NCI-H748 (cell line): ENCODE data around the gene TAF6.

Experiments used
- DNase-seq: peaks from one replicate; lab custom pipeline; 2025; ENCODE audit not compliant: unreplicated experiment; lab: John Stamatoyannopoulos, UW

The TAF6 gene

DNA sequence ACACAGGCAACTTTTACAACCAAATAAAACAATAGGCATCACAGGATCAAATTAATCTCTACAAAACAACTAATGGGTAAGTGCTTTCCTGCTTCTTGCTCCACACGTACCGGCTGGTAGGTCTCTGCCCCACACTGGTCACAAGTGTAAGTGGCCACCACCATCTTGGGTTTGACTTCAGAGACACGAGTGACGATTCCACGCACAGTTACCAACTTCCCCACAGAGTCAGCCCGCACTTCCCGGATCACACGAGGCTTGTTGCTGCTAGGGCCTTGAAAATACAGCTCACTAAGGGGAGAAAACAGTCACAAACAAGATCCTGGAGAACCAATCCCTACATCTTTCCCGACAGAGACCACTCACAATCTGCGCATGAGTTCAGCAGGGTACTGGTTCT lies 20.2 kb downstream of the TAF6 start:
- no peak for DNase-seq

- DNase-seq = no peak
These were observed 23.5 kb downstream of the TAF6 start for GRCh38 chr7:100095704-100096103.

- no peak for DNase-seq
These were observed 23.9 kb downstream of the TAF6 start for GRCh38 chr7:100095289-100095688.

GRCh38 chr7:100093925-100094486 lies 25.2 kb downstream of the TAF6 start:
- no peak for DNase-seq

- DNase-seq = no peak
These were observed 25.7 kb downstream of the TAF6 start for GRCh38 chr7:100093498-100093897.

- DNase-seq = no peak
These were observed 26.1 kb downstream of the TAF6 start for GRCh38 chr7:100093054-100093453.

DNA sequence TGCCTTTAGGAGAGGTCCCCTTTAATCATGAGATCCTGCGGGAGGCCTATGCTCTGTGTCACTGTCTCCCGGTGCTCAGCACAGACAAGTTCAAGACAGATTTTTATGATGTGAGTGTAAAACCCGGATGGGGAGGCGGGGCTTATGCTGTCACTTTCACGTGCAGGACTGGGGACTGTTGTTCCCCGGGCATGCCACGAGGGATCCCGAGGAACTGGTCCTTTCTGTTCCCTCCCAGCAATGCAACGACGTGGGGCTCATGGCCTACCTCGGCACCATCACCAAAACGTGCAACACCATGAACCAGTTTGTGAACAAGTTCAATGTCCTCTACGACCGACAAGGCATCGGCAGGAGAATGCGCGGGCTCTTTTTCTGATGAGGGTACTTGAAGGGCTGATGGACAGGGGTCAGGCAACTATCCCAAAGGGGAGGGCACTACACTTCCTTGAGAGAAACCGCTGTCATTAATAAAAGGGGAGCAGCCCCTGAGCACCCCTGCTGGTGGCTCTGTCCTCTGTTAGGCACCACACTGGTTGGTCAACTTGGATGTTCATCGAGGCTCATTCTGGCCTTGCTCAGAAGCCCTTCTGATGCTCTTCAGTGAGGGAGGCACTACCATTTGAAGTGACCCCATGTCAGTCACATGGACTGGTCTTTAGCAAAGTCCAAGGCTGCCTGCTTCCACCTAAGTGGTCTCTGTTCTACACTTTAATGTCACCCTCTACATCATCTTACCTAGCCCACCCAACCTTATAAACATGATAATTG lies 27.6 kb downstream of the TAF6 start:
- DNase-seq = peak; percentile 48

DNA sequence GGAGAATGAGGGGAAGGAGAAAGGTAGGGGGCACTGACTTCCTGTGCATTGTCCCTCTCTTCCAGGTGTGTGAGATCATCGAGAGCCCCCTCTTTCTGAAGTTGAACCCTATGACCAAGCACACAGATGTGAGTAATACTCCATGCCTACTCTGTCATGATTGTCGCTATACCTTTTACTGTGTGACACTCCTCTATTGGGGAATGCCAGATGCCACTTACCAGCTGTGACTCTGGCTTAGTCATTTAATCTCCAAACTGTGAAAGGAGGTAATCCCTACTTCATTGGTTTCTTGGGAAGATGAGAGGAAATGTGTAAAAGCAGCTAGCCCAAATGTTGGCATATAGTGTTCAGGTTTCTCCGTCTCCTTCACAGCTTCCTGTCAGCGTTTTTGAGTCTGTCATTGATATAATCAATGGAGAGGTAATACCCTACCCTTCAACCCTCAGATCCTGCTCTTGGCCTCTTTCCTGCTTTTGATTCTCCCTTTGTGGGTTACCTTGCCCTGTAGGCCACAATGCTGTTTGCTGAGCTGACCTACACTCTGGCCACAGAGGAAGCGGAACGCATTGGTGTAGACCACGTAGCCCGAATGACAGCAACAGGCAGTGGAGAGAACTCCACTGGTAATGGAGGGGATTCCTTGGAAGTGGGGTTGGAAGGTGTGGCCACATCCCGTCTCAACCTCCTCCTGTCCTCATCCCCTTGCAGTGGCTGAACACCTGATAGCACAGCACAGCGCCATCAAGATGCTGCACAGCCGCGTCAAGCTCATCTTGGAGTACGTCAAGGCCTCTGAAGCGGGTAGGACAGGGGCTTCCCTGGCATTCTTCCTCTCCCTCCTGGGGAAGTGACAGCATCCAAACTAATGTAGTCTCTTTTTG lies 28.4 kb downstream of the TAF6 start:
- peak; percentile 28 for DNase-seq

- no peak for DNase-seq
These were observed 29.5 kb downstream of the TAF6 start for GRCh38 chr7:100089458-100090196.

DNA sequence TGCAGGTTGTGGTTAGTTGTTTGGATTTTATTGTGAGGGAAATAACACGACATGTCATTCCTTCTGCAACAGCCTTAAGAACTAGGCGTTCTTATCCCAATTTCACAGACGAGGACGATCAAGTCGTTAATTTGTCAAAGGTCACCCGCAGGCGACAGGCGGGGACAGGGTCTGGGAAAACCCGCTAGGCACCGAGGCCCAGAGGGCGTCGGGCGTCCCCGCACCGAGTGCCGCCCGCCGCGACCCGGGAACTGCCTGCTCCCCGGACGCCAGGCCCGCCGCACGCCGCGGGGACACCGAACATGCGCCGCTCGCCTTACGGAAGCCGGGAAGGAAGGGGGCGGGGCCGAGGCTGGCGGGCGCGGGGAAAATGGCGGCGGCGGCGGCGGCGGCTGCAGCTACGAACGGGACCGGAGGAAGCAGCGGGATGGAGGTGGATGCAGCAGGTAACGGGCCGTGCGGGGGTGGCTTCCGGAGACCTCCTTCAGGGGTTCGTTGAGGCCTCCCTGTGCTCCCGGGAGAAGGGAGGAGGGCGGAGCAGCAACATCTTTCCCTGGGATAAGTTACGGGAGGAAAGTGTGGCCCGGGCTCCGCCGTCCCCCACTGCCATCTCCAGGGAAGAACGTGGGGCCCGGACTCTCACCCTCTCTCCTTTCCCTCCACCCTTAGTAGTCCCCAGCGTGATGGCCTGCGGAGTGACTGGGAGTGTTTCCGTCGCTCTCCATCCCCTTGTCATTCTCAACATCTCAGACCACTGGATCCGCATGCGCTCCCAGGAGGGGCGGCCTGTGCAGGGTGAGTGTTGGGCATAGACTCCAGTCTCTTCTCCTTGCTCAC lies 30.3 kb downstream of the TAF6 start, which contains the start of gene COPS6:
Gene COPS6, plus strand, starts transcription at position 349 of the 837 bp plus-strand sequence. Its CDS starts 22 bp downstream, at position 371.
- DNase-seq = peak; percentile 82

DNA sequence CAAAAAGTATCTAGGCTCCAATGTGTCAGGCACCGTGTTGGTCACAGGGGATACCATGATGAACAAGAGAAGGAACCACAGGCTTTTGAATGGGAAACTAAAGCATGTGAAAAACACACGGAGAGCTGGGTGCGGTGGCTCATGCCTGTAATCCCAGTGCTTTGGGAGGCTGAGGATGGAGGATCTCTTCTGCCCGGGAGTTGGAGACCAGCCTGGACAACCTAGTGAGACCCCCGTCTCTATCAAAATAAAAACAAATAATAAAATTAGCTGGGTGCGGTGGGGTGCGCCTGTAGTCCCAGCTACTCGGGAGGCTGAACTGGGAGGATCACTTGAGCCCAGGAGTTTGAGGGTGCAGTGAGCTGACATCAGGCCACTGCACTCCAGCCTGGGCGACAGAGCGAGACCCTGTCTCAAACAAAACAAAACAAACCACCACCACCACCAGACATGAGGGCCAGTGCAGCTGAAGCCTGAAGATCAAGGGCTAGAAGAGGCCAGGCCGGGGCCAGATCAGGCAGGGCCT lies 31.0 kb downstream of the TAF6 start:
- no peak for DNase-seq

- no peak for DNase-seq
These were observed 32.0 kb downstream of the TAF6 start for GRCh38 chr7:100087055-100087750.

- DNase-seq = no peak
These were observed 33.6 kb downstream of the TAF6 start for GRCh38 chr7:100085515-100085914.

DNA sequence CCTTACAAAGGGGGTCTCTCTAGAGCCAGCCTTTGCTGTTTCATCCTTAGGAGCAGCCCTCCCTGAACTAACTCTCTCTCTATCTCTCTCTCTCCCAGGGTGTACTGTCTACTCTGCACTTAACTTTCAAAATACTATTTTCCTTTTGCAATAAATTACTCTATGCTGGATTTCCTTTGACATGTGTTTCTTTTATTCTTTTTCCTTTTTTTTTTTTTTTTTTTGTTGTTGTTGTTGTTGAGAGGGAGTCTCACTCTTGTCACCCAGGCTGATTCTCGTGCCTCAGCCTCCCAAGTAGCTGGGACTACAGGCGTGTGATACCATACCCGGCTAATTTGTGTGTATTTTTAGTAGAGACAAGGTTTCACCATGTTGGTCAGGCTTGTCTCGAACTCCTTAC lies 36.2 kb downstream of the TAF6 start:
- no peak for DNase-seq

- DNase-seq = peak; percentile 98
These were observed 37.5 kb downstream of the TAF6 start, which contains the start of gene ZNF3 for GRCh38 chr7:100081535-100082102. Gene ZNF3 (minus strand): TSS chr7:100081723. CDS start chr7:100077357, 4,366 bp downstream.

DNA sequence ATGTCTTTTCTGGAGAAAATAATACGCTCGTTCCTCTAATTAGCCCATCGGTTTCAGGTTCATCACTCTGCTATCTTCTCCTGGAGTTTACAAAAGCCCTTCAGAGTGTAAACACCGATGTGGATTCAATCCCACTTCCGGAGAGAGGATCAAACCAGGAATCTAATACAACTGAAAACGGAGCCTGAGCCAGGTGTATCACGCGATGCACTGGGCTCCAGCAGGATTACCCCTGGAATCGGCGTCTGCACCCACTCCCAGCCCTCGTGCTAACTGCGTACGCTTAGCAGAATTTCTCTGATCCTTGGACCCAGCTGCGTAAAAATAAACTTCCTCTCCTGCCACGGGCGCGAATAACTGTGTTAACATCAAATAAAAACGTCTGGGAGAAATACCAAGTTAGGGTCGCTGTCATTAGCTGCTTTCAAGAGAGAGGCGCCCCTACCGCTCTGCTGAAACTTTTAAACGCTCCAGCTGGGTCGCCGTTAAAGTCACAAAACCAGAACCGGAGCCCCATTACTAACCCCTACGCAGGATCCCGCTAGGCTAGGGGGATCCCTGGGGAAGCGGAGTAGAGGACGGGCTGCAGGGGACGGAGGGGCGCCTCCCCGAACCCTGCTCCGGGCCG lies 38.1 kb downstream of the TAF6 start:
- peak; percentile 81 for DNase-seq

- DNase-seq = no peak
These were observed 40.1 kb downstream of the TAF6 start for GRCh38 chr7:100079024-100079560.

DNA sequence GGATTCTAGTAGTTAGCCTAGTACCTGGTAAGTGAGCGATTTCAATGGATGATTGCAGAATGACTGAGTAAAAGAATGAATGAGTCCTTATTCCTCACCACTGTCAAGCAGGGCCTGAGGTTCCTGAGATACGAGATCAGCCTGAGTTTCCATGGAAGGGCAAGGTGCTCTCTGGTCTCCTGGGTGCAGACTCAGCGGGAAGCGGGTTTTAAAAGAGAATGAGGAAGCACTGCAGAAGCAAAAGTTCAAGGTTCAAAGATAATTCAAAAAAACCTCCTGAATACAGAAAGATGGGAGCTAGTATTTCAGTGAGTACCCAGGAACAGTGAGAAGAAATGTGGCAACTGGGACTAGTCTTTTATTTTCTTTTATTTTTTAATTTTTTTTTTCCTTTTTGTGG lies 42.0 kb downstream of the TAF6 start:
- DNase-seq = no peak
